Stromal cell of bone marrow (primary cell): ENCODE results near the gene HHAT.
"Not testable (repeated sequence)": the region's sequence is repeated elsewhere in the genome, so short reads cannot be mapped to it uniquely, and the experiment has no call there.

Experiments used
- DNase-seq: peaks from one replicate; pipeline ENCODE4 v3.0.0-alpha.2; 2012; ENCODE audit warnings: low read depth

The HHAT gene

GRCh38 chr1:210313921-210314320 is 14.8 kb upstream of the HHAT start:
- no peak for DNase-seq

GRCh38 chr1:210315529-210315928 is 13.2 kb upstream of the HHAT start:
- no peak for DNase-seq

GRCh38 chr1:210321131-210321530 is 7.6 kb upstream of the HHAT start:
- no peak for DNase-seq

GRCh38 chr1:210321552-210321951 is 7.2 kb upstream of the HHAT start:
- no peak for DNase-seq

- no peak for DNase-seq
Measured at GRCh38 chr1:210323957-210324356, 4.7 kb upstream of the HHAT start.

GRCh38 chr1:210325026-210325670 is 3.6 kb upstream of the HHAT start:
- no peak for DNase-seq

GRCh38 chr1:210328032-210328745 is 513 bp upstream of the HHAT start:
- DNase-seq, result no peak

GRCh38 chr1:210330279-210330866 is 1.7 kb downstream of the HHAT start:
- DNase-seq, result no peak

- no peak for DNase-seq
Measured at GRCh38 chr1:210332233-210332632, 3.5 kb downstream of the HHAT start.

- no peak for DNase-seq
Measured at GRCh38 chr1:210332719-210333398, 4.2 kb downstream of the HHAT start.

- DNase-seq, result no peak
Measured at GRCh38 chr1:210335001-210335400, 6.3 kb downstream of the HHAT start.

GRCh38 chr1:210336362-210336761 is 7.7 kb downstream of the HHAT start:
- no peak for DNase-seq

GRCh38 chr1:210339500-210339899 is 10.8 kb downstream of the HHAT start:
- DNase-seq, result no peak

GRCh38 chr1:210340311-210340710 is 11.6 kb downstream of the HHAT start:
- DNase-seq, result no peak

- DNase-seq, result no peak
Measured at GRCh38 chr1:210340841-210341240, 12.1 kb downstream of the HHAT start.

GRCh38 chr1:210342986-210343780 is 14.5 kb downstream of the HHAT start:
- DNase-seq, result no peak

GRCh38 chr1:210344706-210345105 is 16.0 kb downstream of the HHAT start:
- no peak for DNase-seq

- no peak for DNase-seq
Measured at GRCh38 chr1:210347112-210347511, 18.4 kb downstream of the HHAT start.

GRCh38 chr1:210351496-210351895 is 22.8 kb downstream of the HHAT start:
- DNase-seq, result no peak

- no peak for DNase-seq
Measured at GRCh38 chr1:210352575-210352974, 23.9 kb downstream of the HHAT start.

GRCh38 chr1:210354305-210354704 is 25.6 kb downstream of the HHAT start:
- DNase-seq, result not testable (repeated sequence)

GRCh38 chr1:210358626-210359025 is 29.9 kb downstream of the HHAT start:
- DNase-seq, result no peak
